ENCODE data around the gene NAALADL2. TPM values are rescaled to one million over a fixed set of nuclear protein-coding genes. Genes with fewer than 3 reads are reported as not detected.

NAALADL2 gene
- total RNA-seq, 1 donor from 2014 or later, result 2.9 TPM

GRCh38 chr3:175839366-175840005 is 980.4 kb downstream of the NAALADL2 start:
- H3K4me3 ChIP-seq (ENCODE audit: low read depth, low read length), result no peak overlapping the region
- no peak for TF ChIP-seq CTCF (conservative IDR thresholded peaks at IDR 0.05; ENCODE audit: low read depth, low read length)
- DNase-seq (ENCODE audit: low read depth), result no peak

- TF ChIP-seq CTCF (conservative IDR thresholded peaks at IDR 0.05; ENCODE audit: low read depth, low read length), result no peak
- no peak overlapping the region for H3K4me3 ChIP-seq (ENCODE audit: low read depth, low read length)
- no peak for DNase-seq (ENCODE audit: low read depth)
These were observed 992.4 kb downstream of the NAALADL2 start for GRCh38 chr3:175851541-175851940.

- H3K4me3 ChIP-seq (ENCODE audit: low read depth, low read length), result no peak overlapping the region
- DNase-seq (ENCODE audit: low read depth), result no peak
- no peak for TF ChIP-seq CTCF (conservative IDR thresholded peaks at IDR 0.05; ENCODE audit: low read depth, low read length)
These were observed 993.4 kb downstream of the NAALADL2 start for GRCh38 chr3:175852560-175852959.

- TF ChIP-seq CTCF (conservative IDR thresholded peaks at IDR 0.05; ENCODE audit: low read depth, low read length), result no peak
- H3K4me3 ChIP-seq (ENCODE audit: low read depth, low read length), result no peak overlapping the region
- DNase-seq (ENCODE audit: low read depth), result no peak
These were observed 998.6 kb downstream of the NAALADL2 start for GRCh38 chr3:175857666-175858270.

Data from epithelial cell of proximal tubule (primary cell).